HUDEP-2 (cell line): ENCODE data around the gene ADAM22.

Experiments used
- DNase-seq, 76 experiments: peaks; one replicate each; lab custom pipeline; 2025; ENCODE audit not compliant: unreplicated experiment in 76 of 76; lab: John Stamatoyannopoulos, UW

Gene ADAM22

DNA sequence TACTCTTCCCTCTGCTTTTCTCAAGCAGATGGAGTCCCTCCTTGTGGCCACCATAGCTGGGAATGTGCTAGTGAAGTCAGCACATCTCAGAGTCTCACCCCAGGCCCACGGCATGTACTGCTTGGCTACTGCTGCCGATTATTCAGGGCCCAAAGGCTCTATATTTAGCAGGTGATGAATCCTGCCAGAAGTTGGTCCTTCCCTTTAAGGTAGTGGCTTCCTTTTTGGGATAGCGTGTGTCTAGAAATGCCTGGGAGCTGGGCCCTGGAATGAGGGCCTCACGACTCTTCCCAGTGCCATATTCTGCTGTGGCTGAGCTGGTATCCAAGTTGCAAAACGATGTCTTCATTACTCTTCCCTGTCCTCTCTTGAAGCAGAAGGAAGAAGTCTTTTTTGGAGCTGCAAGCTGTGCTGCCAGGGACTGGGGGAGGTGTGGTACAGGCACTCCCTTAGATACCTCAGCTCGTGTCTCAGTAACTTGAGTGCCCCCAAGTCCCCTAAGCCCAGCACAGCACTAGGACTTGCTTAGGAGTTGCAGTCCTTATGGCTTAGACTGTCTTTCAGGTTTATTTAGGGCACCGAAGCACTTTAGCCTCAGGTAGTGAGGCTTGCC is 100.1 kb downstream of the ADAM22 start:
- DNase-seq = no peak

DNA sequence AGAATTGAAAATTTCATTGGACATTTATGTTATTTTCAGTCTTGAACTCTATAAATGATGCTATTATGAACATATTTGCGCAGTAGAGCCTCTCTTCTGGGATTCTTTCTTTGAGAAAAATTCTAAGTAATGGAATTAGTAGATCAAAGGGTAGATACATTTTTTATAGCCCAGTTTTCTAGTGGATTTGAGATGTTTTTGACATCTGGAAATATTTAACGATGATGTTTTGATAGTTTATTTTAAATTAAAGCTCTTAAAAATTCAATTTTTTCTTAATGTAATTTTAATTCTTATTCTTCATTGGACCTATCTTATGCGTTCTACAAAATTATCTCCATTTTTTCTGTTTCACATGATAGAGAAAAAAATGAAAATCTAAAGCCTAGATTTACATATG is 103.0 kb downstream of the ADAM22 start:
- no peak for DNase-seq

DNA sequence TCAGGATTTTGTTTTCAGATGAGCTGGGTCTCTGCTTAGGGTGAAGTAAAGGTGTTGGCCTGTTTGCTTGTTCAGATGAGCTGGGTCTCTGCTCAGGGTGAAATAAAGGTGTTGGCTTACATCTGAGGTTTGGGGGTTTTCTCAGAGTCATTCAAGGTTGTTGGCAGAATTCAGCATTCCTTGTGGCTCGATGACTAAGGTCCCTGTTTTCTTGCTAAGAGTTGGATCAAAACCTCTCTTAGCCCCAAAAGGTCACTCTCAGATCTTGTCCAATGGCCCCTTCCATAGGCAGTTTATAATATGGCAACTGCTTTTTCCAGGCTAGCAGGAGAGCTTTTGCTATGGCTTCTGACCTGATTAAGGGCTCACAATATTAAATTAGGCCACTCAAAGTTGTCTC is 106.6 kb downstream of the ADAM22 start:
- no peak for DNase-seq

DNA sequence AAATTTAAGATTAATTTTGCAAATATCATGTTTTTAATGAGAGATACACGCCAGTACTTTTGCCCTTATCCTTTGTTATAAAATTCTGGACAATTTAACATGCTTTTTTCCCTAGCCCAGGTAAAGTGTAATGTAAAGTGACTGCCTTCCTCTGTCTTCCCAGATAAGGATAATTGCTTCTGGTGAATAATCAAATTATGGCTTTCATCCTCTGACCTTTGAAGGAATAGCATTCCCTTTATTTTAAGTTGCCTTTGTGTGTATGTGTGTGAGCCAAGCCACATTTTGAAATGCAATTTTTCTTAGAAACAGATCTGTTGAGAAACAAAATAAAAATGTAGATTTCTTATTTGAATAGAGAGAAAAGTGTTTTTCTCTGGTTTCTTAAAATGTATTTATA is 107.5 kb downstream of the ADAM22 start:
- no peak for DNase-seq

DNA sequence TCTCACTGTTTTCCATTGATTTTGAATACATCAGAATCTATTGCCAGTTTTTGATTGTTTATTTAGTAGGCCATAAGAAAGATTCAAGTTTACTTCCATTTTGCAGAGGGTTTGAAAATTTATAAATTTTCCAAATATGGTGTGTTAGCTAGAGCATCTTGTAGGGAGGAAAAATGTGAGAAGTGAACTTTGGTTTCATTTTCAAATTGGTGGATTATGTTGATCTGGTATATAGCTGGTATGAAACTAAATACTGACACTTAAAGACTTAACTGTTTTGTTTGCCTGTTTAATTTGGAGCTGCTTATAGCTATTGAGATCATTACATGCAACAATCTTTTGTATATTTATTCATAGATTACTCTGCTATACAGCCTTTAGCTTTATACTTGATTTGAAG is 108.1 kb downstream of the ADAM22 start:
- no peak for DNase-seq

DNA sequence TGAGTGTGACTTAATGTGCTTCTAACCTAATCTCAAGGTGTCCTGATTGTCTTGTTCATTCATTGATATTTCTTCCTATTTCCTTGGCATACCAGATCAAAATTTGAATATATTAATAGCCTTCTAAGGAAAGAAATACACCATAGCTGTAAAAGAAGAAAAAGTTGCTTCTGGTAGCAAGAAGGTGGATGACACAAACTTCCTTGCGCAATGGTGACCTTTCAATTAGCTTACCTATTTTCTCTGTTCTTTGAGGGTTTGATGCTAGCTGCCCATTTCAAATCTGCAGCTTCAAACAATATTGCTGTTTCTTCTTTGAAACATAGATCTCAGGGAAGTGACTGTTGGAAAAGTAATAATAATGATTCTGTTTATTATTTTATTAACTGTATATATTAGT is 108.8 kb downstream of the ADAM22 start:
- DNase-seq = no peak

DNA sequence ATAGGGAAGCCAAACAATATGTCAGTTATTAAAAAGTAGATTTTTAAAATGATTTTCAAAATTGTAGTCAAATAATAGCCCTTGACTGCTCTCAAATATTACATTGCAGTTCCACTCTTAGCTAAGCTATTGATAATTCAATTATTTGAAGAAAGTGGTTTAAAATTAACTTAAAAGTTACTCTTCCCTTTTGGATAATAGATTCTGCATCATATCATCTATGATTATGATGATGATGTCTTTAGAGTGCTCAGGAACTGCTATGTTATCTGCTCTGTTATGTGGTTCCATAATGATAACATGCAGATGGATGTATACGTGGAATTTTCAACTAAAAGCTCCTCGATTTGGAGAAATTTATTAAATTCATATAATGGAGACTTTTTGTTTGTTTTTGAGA is 110.0 kb downstream of the ADAM22 start:
- no peak for DNase-seq

DNA sequence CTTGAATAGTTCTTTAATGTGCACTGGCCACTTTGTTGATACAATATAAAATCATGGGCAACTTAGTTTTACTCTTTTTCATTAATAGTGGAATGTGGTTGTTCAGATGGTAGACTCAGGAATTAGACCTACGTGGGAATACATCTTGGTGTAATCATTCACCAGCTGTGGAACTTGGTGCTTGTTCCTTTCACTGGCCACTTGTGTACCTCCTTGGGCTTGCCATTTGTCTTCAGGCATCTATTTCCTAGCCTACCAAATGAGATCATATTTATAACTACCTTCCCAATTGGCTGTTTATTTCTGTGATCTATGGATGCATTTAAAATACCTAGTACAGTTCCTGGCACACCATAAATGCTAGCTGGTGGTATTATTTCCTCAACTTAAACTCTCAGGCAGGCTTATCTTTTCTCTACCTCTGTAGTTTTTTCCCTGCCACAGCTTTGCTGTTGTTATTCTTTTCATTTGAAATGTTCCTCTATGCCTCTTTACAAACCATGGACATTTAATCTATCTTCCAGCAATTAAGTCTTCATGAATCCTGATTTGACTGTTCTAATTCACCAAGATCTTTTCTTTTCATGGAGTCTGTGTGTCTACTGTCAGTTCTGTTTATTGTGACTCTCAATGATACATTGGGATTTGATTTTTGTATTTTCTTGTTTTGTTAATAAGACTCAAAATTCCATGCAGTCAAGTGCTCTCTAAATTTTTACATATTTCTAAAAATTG is 113.0 kb downstream of the ADAM22 start:
- no peak for DNase-seq

DNA sequence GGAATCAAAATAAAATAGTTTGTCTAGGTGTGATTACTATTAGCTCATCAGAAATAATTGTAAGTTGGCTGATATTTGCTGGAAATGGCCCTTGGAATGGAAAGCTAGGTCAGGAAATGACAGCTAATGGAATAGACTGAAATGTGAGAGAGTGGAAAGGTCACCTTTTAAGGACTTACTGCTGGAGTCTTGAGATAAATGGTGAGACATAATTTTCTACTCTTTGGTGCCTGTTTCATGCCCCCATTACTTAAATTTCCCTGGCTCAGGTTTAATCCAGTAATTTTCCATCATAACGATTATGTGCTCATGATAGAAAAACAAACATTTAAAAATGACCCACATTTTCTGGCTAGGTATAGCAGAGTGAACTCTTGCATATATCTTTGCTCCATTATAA is 123.6 kb downstream of the ADAM22 start:
- no peak for DNase-seq

DNA sequence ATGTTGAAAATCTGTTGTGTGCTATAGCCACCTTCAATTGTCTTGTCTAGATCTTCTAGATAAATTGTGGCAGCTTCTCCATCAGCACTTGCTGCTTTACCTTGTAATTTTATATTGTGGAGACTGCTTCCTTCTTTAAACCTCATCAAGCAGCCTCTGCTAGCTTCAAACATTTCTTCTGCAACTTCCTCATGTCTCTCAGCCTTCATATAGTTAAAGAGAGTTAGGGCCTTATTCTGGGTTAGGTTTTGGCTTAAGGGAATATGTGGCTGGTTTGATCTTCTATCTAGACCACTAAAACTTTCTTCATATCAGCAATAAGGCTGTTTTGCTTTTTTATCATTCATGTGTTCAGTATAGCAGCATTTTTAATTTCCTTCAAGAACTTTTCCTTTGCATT is 128.2 kb downstream of the ADAM22 start:
- DNase-seq = no peak

DNA sequence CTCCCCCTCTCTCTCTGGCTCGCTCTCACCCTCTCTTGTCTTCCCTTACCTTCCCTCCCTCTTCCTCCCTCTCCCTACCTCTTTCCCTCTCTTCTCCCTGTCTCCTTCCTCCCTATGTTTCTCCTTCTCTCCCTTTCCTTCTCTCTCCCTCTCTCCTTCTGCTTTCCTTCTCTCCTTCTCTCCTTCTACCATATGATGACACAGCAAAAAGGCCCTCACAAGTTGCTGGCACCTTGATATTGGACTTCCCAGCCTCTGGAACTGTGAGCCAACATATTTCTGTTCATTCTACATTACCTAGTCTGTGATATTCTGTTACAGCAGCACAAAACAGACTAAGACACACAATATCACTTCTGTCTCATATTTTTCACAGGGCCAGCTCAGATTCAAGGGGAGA is 135.0 kb downstream of the ADAM22 start:
- no peak for DNase-seq

DNA sequence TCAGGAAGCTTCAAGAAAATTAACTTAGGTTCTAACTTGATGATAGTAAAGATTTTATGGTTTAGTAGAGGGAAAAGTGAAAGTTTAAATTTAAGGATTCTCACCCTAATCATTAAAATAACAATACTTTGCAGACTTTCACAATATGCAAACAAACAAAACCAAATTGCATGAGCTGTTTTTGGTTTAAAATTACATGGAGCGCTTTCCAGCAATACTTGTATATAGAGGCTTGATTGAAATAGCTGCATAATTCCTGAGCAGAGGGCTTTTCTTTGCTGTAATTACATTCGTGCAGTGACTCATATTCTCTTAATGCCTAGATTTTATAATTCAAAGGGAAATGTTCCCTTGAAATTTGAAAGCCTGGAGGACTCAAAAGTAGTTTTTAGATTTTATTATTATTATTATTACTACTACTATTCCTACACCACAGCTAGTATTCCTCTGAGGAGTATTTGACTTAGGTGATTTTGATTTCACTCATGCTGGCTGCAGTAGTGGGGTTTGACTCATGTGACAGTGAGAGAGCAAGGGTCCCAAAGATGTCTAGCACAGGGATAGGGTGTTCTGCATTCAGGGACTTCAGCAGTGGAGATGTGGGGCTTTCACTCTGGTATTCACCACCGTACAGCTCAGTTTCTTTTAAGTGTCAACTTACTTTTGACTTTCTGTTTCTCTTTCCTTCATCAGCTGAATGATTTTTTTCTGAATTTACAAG is 138.1 kb downstream of the ADAM22 start:
- DNase-seq = no peak

DNA sequence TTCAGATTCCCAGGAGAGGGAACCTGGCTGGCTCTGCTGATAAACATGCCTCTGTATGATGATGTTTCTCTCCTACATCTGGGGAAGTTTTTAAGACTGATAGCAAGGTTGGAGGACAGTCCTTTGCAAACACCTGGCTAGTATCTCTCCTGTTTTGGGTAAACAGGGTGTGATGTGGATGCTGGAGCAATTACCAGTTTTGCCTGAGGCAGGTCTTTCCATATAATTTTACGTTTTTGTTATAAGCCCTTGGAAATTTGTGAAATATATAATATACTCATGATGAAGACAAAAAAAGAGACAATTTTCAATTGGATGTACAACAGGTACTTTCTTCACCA is 138.6 kb downstream of the ADAM22 start:
- DNase-seq = no peak

DNA sequence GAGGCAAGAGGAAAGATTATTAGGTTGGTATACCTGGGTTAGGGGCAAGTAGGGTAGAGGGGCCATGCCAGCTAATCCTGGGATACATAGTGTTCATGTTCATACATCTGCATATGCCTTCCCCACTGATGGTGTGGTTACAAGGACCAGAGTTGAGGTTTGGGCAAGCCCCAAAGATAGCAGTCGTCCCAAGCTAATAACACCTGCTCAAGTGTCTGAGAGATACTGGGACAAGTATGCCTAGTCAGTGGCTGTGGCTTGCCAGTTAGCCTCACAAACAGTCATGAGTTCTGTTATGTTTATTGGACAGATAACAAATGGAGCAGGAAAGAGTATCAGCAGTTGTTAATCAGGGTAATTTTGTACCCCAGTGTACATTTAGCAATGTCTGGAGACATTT is 139.6 kb downstream of the ADAM22 start:
- no peak for DNase-seq

DNA sequence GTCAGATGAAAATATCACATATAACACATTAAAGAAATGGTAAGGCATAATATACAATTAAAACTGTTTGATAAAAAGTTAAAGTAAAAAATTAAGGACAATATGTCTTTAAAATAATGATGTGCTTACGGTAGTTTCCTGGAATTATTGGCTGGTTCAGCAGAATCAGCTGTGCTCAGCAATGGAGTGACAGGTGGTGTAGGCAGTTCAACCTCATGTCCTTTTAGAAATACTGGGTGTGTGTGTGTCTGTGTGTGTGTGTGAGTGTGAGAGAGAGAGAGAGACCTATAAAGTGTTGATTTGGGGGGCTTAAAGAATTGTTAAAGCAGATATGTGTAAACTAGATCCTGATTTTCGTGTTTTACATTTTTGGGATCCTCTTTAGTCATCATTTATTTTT is 141.2 kb downstream of the ADAM22 start:
- no peak for DNase-seq

DNA sequence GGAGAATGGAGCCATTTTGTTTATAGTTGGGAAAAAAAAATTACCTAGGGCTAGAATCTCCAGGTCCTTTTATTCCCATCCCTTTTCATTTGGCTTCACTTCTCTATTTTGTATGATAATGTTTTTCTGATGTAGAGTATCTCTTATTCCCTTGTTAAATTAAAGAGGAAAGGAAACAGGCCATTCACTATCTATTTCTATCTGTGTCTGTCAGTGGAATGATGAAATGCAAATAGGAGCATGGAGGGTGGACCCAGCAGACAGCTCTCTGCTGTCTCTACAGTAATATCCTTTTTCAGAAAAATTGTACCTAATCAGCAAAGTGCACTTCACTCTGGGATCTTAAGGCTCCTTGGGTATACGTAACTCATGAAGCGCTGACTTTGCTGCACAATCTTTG is 149.8 kb downstream of the ADAM22 start:
- DNase-seq = no peak

DNA sequence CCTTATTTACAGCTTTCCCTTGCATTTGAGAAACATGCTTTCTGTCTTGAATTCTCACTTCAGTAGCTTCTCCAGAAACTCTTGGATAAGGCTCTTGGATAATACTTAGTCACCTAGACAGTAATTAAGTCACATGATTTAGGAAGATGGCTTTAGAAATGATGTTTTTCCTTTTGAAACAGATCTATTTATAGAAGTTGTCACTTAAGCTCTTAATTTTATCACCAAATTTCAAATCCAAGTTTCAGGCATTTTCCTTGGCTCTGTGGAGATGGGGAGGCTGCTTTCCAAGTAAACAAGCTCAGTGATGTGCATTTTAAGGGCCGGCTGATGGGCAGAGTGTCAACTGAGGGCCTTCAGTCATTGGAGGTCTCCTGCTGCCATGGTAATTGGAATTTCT is 155.5 kb downstream of the ADAM22 start:
- no peak for DNase-seq

DNA sequence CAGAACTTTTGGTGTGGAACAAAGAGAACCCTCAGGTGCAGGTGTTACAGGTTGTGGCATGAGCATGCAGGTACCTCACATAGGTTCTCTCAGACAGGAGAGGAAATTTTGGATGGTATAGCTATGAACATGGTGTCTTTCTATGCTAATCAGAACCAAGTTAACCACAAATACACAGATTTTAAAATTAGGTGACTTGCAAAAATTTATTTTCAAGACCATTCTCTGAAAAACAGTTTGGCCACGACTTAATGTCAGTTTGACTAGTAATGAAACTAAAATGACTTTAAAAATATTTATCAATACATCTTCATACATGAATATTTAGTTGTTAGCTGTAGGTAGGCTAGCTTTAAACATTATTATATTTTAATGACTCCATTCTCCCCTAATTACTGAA is 156.2 kb downstream of the ADAM22 start:
- DNase-seq = no peak

DNA sequence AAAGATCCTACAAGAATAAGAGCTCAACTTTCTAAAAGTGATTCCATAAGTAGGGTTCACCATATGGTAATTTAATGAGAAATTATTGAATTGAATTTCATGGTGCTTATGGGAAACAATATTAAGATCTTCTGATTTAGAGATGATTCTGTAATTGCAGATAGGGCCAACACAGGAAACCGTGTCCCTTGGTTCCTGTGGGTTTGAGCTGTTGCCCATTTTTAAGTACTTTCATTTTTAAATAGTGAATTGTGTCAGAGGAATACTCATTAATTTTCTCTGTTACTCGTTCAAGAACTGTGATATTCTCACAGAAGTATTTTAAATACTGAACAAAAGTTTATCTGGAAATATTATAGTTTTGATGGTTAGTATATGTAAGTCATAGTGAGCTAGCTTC is 156.6 kb downstream of the ADAM22 start:
- DNase-seq = no peak

DNA sequence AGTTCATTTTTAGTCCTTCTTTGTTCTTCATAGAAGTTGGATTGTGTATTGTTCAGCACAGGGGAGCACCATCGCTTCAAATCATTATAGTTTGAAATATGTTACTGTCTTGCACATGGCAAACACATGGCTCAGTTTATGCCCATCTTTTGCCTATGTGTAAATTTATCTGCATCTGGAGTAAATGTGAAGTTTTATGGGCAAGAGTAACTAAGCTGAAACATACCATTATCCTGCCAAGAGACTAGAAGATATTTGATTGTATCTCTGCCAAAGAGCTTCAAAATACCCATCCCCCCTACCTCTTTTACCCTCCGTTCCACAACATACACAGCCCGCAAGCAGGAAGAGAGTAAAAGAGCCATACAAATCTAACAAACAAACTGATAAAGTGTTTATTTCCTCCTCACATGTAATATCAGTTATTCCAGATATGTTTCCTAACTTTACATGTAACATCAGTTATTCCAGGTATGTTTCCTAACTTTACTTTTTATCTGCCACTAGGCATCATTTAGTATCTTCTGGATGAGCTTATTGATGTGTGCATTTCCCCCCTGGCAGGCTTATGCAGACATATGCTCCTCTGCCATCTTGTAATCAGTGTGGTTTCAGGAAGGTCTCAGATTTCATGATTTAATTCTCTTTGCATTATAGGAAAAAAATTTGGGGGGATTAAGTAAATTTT is 158.1 kb downstream of the ADAM22 start:
- DNase-seq = no peak

DNA sequence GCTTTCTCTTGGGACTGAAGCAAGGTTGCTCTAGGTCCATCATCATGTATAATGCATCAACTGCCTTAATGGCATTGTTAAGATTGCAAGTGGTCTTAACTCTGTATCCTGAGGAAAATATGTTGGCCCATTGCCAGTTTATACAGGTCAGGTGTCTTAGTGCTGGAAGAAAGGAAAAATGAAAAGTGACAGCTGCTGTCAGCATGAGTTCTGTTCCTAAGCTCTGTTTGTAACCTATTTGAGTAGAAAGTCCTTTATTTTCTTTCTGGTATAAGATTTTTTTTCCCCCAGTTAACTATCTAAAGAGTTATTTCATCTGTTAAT is 158.6 kb downstream of the ADAM22 start:
- DNase-seq = no peak

DNA sequence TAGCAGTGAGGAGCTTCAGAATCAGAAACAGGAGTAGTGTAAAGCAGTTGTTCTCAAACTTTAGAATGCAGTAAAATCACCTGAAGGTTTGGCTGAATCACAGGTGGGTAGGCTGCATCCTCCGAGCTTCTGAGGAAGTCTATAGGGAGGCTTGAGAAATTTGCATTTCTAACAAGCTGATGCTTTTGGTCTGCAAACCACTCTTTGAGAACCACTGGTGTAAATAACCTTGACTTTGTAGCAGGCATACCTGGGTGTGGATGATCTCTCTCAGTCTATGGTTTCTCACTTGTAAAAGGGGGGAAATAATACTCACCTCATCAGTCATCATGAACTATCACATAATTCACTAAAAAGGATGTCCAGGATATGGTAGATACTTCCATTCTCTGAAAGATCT is 167.7 kb downstream of the ADAM22 start:
- DNase-seq = no peak
